GM23248 (cell line): ENCODE results near the gene HMGXB4. TPM values are rescaled to one million over a fixed set of nuclear protein-coding genes. Genes with fewer than 3 reads are reported as not detected.

ENCODE experiments used
- DNase-seq: peaks from one replicate; pipeline ENCODE4 v3.0.0-alpha.2; 2015
- H2AFZ ChIP-seq: fragments of 200-600 bp; sonication (generic); 2 replicates; pipeline ENCODE4 v1.6.1; 2016; ENCODE audit warnings: antibody characterized with exemption
- H3F3A ChIP-seq: fragments of 200-600 bp; sonication (generic); 2 replicates; pipeline ENCODE4 v1.6.1; 2016; ENCODE audit warnings: mild to moderate bottlenecking, antibody characterized with exemption, mixed run types; ENCODE audit not compliant: insufficient read depth
- H3K27ac ChIP-seq: fragments of 200-600 bp; sonication (generic); 2 replicates; pipeline ENCODE4 v1.5.1; 2016; ENCODE audit warnings: mild to moderate bottlenecking
- H3K27me3 ChIP-seq: fragments of 200-600 bp; sonication (generic); replicated peaks from 2 replicates; pipeline ENCODE4 v1.6.1; 2016; ENCODE audit warnings: mild to moderate bottlenecking; ENCODE audit not compliant: insufficient read depth
- H3K36me3 ChIP-seq: fragments of 200-600 bp; sonication (generic); 2 replicates; pipeline ENCODE4 v1.6.1; 2016; ENCODE audit warnings: low read depth, mild to moderate bottlenecking
- H3K4me1 ChIP-seq: fragments of 200-600 bp; sonication (generic); 2 replicates; pipeline ENCODE4 v1.6.1; 2016; ENCODE audit warnings: mild to moderate bottlenecking; ENCODE audit not compliant: insufficient read depth
- H3K4me2 ChIP-seq: fragments of 200-600 bp; sonication (generic); one replicate; pipeline ENCODE4 v1.6.1; 2016; ENCODE audit warnings: mild to moderate bottlenecking; ENCODE audit not compliant: unreplicated experiment
- H3K4me3 ChIP-seq: fragments of 200-600 bp; sonication (generic); 2 replicates; pipeline ENCODE4 v1.5.1; 2016; ENCODE audit warnings: mild to moderate bottlenecking
- H3K79me2 ChIP-seq: fragments of 200-600 bp; sonication (generic); 2 replicates; pipeline ENCODE4 v1.6.1; 2016; ENCODE audit warnings: mild to moderate bottlenecking; ENCODE audit not compliant: insufficient read depth
- H3K9ac ChIP-seq: fragments of 200-600 bp; sonication (generic); 2 replicates; pipeline ENCODE4 v1.6.1; 2016; ENCODE audit warnings: mild to moderate bottlenecking
- H3K9me2 ChIP-seq: fragments of 200-600 bp; sonication (generic); 2 replicates; pipeline ENCODE4 v1.6.1; 2016; ENCODE audit warnings: mixed run types, mild to moderate bottlenecking, moderate library complexity; ENCODE audit not compliant: insufficient read depth
- H3K9me3 ChIP-seq: fragments of 200-600 bp; sonication (generic); one replicate; pipeline ENCODE4 v1.6.1; 2017; ENCODE audit warnings: low read depth
- H4K20me1 ChIP-seq: fragments of 200-600 bp; sonication (generic); 2 replicates; pipeline ENCODE4 v1.6.0; 2016; ENCODE audit not compliant: insufficient read depth
- EZH2 ChIP-seq: fragments of 200-600 bp; sonication (generic); IDR thresholded peaks from 2 replicates; pipeline ENCODE4 v1.6.1; 2018; ENCODE audit warnings: antibody characterized with exemption, mild to moderate bottlenecking; ENCODE audit not compliant: insufficient read depth, poor library complexity, severe bottlenecking
- EZH2phosphoT487 ChIP-seq: fragments of 200-600 bp; sonication (generic); IDR thresholded peaks from 2 replicates; pipeline ENCODE4 v1.6.1; 2018; ENCODE audit warnings: antibody characterized with exemption, moderate library complexity, mild to moderate bottlenecking, low read depth; ENCODE audit not compliant: insufficient read depth
- WGBS, 2 experiments: methylation state at CpG; one replicate each; pipeline ENCODE4 v1.1.6; 2015 to 2017; ENCODE audit warnings: low lambda C conversion rate in 2 of 2, low coverage in 1 of 2; ENCODE audit errors: missing lambda C conversion rate in 2 of 2; 5-methylcytosine and 5-hydroxymethylcytosine counted together
- in situ Hi-C: fragments of 300-500 bp; cut with MboI; formaldehyde crosslinking; loops from 2 replicates; pipeline ENCODE4 v1.15.0; 2020
- polyA plus RNA-seq: library from polyadenylated mRNA; unstranded; fragments of >200 nt; fragmentation: Nextera tagmentation; extraction: Ambion mirVana; gene quantifications from 2 replicates; pipeline ENCODE4 v1.2.1, GENCODE V29; 2016
- total RNA-seq: library from RNA; depleted of rRNA; stranded (reverse); fragments of >200 nt; shearing (Covaris generic); gene quantifications from 2 replicates; pipeline ENCODE4 v1.2.3, GENCODE V29; 2014

Gene HMGXB4
- total and polyA plus RNA-seq, 2 experiments from 2014 or later, result 12.4 to 17.8 TPM

GRCh38 chr22:35313311-35314121 lies 56.2 kb downstream of the HMGXB4 start:
- H3K4me3 ChIP-seq, result 0 out of 2 replicates have a peak overlapping the region, but pooled peaks have one; percentile 3
- H3K36me3 ChIP-seq, result no peaks in the 10 kb centered on the region
- H3K27ac ChIP-seq, result peak overlapping the region; percentile 95
- H3K4me1 ChIP-seq, result peaks cover 34% of the 10 kb centered on the region
- H3K27me3 ChIP-seq, result no peaks in the 10 kb centered on the region
- in situ Hi-C loops, result no loop called here
- peaks cover 85% of the 10 kb centered on the region for H3K79me2 ChIP-seq
- 40 to 41% methylated on average over 13 to 14 of the region's 14 CpGs for WGBS, 2 experiments
- no peaks in the 10 kb centered on the region for H4K20me1 ChIP-seq
- H3K9ac ChIP-seq, result peak overlapping the region; percentile 79
- no peaks in the 10 kb centered on the region for H3K9me3 ChIP-seq
- TF ChIP-seq EZH2phosphoT487 (no peak), EZH2 (no peak)
- no peak overlapping the region for H2AFZ ChIP-seq
- DNase-seq, result peak; percentile 97
- H3K9me2 ChIP-seq, result no peaks in the 10 kb centered on the region
- peaks cover 28% of the 10 kb centered on the region for H3F3A ChIP-seq
- peak overlapping the region; percentile 27 for H3K4me2 ChIP-seq

DNA sequence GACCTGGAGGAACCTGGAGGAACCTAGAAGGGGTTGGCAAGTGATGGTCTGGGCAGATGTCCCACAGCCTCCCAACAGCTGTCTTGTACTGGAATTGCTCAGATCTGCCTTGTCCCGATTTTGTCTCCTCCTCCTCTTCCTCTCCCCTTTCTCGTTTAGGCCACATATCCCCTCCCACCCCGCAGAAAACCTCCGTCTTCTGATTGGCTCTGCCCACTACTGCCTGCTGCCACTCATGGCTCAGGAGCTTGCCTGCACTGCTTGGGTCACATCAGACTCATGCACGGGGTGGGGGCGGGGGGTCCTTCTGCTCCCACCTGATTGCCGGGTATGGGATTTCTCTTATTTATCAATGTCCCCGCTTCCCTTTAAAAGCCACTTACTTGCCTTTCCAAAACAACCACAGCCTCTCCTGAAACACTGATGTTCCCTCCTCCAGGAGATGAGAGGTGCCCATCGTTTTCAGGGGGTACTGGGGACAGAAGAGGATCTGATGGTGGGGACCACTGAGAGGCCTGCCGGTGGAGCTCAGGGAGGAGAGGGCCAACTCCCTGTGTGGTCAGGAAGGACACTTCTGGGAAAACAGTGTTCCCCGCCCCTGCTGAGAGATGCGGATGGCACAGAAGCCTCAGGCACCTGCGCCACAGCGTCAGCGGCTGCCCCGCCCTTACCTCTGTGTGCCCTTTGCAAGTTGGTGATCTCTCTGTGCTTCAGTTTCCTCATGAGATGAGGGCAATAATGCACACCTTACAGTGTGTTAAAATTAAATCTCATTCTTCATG lies 57.1 kb downstream of the HMGXB4 start:
- H3K36me3 ChIP-seq, result no peaks in the 10 kb centered on the region
- H3K79me2 ChIP-seq, result peaks cover 78% of the 10 kb centered on the region
- no peak overlapping the region for H3K4me3 ChIP-seq
- peak overlapping the region; percentile 95 for H3K27ac ChIP-seq
- H3K4me2 ChIP-seq, result no peak overlapping the region
- DNase-seq, result no peak
- in situ Hi-C loops, result no loop called here
- H3K27me3 ChIP-seq, result no peaks in the 10 kb centered on the region
- TF ChIP-seq EZH2phosphoT487, result no peak
- TF ChIP-seq EZH2, result no peak
- 77 to 79% methylated on average over 14 to 16 of the region's 16 CpGs for WGBS, 2 experiments
- peaks cover 28% of the 10 kb centered on the region for H3F3A ChIP-seq
- H3K9ac ChIP-seq, result peak overlapping the region; percentile 64
- H2AFZ ChIP-seq, result no peak overlapping the region
- peaks cover 34% of the 10 kb centered on the region for H3K4me1 ChIP-seq
- no peaks in the 10 kb centered on the region for H4K20me1 ChIP-seq
- no peaks in the 10 kb centered on the region for H3K9me2 ChIP-seq
- H3K9me3 ChIP-seq, result no peaks in the 10 kb centered on the region

DNA sequence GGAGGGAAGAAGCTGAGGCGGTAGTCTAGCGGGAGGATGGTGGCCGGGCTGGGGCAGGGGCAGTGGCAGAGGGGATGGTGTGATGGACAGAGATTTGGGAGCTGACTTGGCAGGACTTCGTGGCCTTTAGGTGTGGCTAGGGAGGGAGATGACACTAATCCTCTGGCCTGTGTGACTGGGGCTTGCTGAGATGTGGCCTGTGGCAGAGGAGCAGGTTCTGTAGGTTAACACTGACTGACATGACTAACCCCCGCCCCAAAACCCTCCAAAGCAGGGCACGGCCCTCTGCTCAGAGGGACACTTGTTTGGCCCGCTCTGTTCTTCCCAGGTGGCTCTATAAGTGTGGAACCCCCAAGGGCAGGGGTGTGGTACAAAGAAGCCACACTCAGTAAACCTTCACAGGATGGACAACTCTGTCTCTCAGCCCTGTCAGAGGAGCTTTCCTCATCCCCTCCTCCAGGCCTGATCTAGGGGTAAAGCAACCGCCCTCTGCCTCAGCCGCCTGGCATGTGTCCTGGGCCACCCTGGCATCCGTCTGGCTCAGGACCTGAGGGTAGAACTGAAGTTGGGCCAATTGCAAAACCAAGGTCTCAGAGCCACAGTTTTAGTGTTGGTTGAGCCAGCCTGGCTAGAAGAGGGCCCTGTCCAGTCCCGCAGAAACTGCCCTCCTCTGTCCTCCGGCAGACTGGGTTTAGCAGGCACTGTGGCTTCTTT lies 58.0 kb downstream of the HMGXB4 start:
- Histone ChIP-seq H3K4me3 (no peak overlapping the region), H3K9ac (0 out of 2 replicates have a peak overlapping the region, but pooled peaks have one; percentile 25), H3K36me3 (no peaks in the 10 kb centered on the region), H3K4me2 (no peak overlapping the region), H3K9me3 (no peaks in the 10 kb centered on the region), H3K9me2 (no peaks in the 10 kb centered on the region), H3K4me1 (peaks cover 34% of the 10 kb centered on the region), H3K79me2 (peaks cover 68% of the 10 kb centered on the region), H2AFZ (no peak overlapping the region), H3K27ac (no peak overlapping the region), H3F3A (peaks cover 28% of the 10 kb centered on the region), H4K20me1 (no peaks in the 10 kb centered on the region), H3K27me3 (no peaks in the 10 kb centered on the region)
- in situ Hi-C loops, result no loop called here
- DNase-seq, result no peak
- TF ChIP-seq EZH2phosphoT487, result no peak
- TF ChIP-seq EZH2, result no peak
- 85 to 86% methylated on average over 9 to 12 of the region's 12 CpGs for WGBS, 2 experiments
